PFSK-1 (cell line): ENCODE data around the gene MYRFL.

ENCODE experiments used
- FOXP2 ChIP-seq: optimal IDR thresholded peaks from 2 replicates; pipeline ENCODE3; 2011; ENCODE audit warnings: borderline replicate concordance, control low read depth, inconsistent platforms; ENCODE audit not compliant: insufficient read depth; ENCODE audit errors: extremely low read length, extremely low read depth
- POLR2AphosphoS5 ChIP-seq: IDR thresholded peaks from 2 replicates; pipeline ENCODE4 v1.6.1; 2012; ENCODE audit warnings: low read depth, mild to moderate bottlenecking, control low read depth, low read length, moderate library complexity
- REST ChIP-seq, 2 experiments: IDR thresholded peaks; 2 replicates each; pipeline versions ENCODE4 v1.6.1 to v1.8.0; 2011 to 2012; ENCODE audit warnings: low read depth in 2 of 2, low read length in 2 of 2, control low read depth in 1 of 2, inconsistent platforms in 1 of 2, mild to moderate bottlenecking in 1 of 2, moderate library complexity in 1 of 2; ENCODE audit not compliant: insufficient read depth in 1 of 2
- SIN3A ChIP-seq: IDR thresholded peaks from 2 replicates; pipeline ENCODE4 v1.6.1; 2012; ENCODE audit warnings: mild to moderate bottlenecking, low read length, moderate library complexity, borderline replicate concordance; ENCODE audit not compliant: insufficient read depth
- TAF1 ChIP-seq: IDR thresholded peaks from 2 replicates; pipeline ENCODE4 v1.6.1; 2012; ENCODE audit warnings: low read length, control low read depth, borderline replicate concordance; ENCODE audit not compliant: insufficient read depth

GRCh38 chr12:69947897-69948296 is 122.9 kb downstream of the MYRFL start:
- TF ChIP-seq REST (IDR thresholded peaks at IDR 0.05; ENCODE audit: insufficient read depth in 1 of 2, low read depth in 2 of 2, low read length in 2 of 2) (no peak), SIN3A (no peak), POLR2AphosphoS5 (no peak), FOXP2 (no peak), TAF1 (no peak)
